CD4-positive, alpha-beta T cell (primary cell): ENCODE results near the gene VIT. TPM values are rescaled to one million over a fixed set of nuclear protein-coding genes. Genes with fewer than 3 reads are reported as not detected.

Experiments
- ATAC-seq: fragments of 200-7000 bp; cut with Tn5 transposase; one replicate; pipeline ENCODE4 v1.10.0; 2022; ENCODE audit warnings: mild to moderate bottlenecking; ENCODE audit not compliant: poor library complexity
- CTCF ChIA-PET: fragments of 350-600 bp; sonication (Branson Sonifier 250); formaldehyde crosslinking; loops from one replicate; lab custom pipeline; 2021; ENCODE audit warnings: antibody characterized with exemption, inconsistent platforms; lab: Charles Lee
- POLR2A ChIA-PET: fragments of 350-600 bp; sonication (Branson Sonifier 250); formaldehyde crosslinking; loops from one replicate; lab custom pipeline; 2021; ENCODE audit warnings: antibody characterized with exemption, inconsistent platforms; lab: Charles Lee
- DNase-seq, 14 experiments: peaks; one replicate each; pipeline ENCODE4 v3.0.0-alpha.2; 2013 to 2020; ENCODE audit warnings: mixed read lengths in 2 of 14
- H3K27ac ChIP-seq, 2 donors: one replicate each; pipeline versions ENCODE4 v1.5.1 to v1.7.0; 2013; ENCODE audit warnings: low read length in 2 of 2, low read depth in 1 of 2, mild to moderate bottlenecking in 1 of 2
- H3K27me3 ChIP-seq, 2 experiments: 1 replicate in 1 of 2; 2 replicates in 1 of 2; pipeline versions ENCODE4 v1.6.1 to v1.7.0; 2013; ENCODE audit warnings: low read length in 2 of 2, control low read depth in 1 of 2, mild to moderate bottlenecking in 1 of 2, moderate library complexity in 1 of 2; ENCODE audit not compliant: insufficient read depth in 2 of 2, control insufficient read depth in 1 of 2
- H3K36me3 ChIP-seq: one replicate; pipeline ENCODE4 v1.6.1; 2013; ENCODE audit warnings: low read length, control low read depth; ENCODE audit not compliant: insufficient read depth
- H3K4me1 ChIP-seq: one replicate; pipeline ENCODE4 v1.6.1; 2013; ENCODE audit warnings: low read length, control low read depth; ENCODE audit not compliant: insufficient read depth
- H3K4me3 ChIP-seq: one replicate; pipeline ENCODE4 v1.5.1; 2013; ENCODE audit warnings: mild to moderate bottlenecking, low read length, moderate library complexity
- H3K9me3 ChIP-seq, 2 experiments: 1 replicate in 1 of 2; 2 replicates in 1 of 2; pipeline versions ENCODE4 v1.6.1 to v1.7.0; 2013; ENCODE audit warnings: low read length in 2 of 2, mild to moderate bottlenecking in 2 of 2, control low read depth in 1 of 2, moderate library complexity in 1 of 2; ENCODE audit not compliant: control insufficient read depth in 1 of 2, insufficient read depth in 1 of 2
- H3K27ac Mint-ChIP-seq: one replicate; pipeline ENCODE4 v1.8.0; 2020; ENCODE audit warnings: mixed read lengths
- H3K27me3 Mint-ChIP-seq: one replicate; pipeline ENCODE4 v1.8.0; 2021; ENCODE audit warnings: mixed read lengths
- H3K36me3 Mint-ChIP-seq: one replicate; pipeline ENCODE4 v1.8.0; 2021; ENCODE audit warnings: low read depth, mixed read lengths
- H3K4me1 Mint-ChIP-seq: one replicate; pipeline ENCODE4 v1.8.0; 2021; ENCODE audit warnings: low read depth, mixed read lengths
- H3K4me3 Mint-ChIP-seq: one replicate; pipeline ENCODE4 v1.8.0; 2020; ENCODE audit warnings: mild to moderate bottlenecking, mixed read lengths
- H3K9me3 Mint-ChIP-seq: one replicate; pipeline ENCODE4 v1.8.0; 2020; ENCODE audit warnings: mixed read lengths
- intact Hi-C, 2 experiments: fragments of 100-400 bp; cut with DNase I in 1 of 2; cut with micrococcal nuclease in 1 of 2; formaldehyde crosslinking; loops; one replicate each; pipeline versions ENCODE4 v1.15.1 to v1.9.0; 2023 to 2025; cut with DNase I, micrococcal nuclease
- total RNA-seq, 174 experiments: library from RNA in 2 of 174; stranded (reverse) in 2 of 174; gene quantifications; one replicate each; pipeline ENCODE4 v1.2.3 and lab custom pipeline; 2021 to 2026
- TF ChIP-seq, protein P1 (sequence below): fragments of 200-600 bp; IDR thresholded peaks from one replicate; pipeline ENCODE4 v1.8.0; 2022; ENCODE audit warnings: antibody characterized with exemption, mild to moderate bottlenecking

Gene VIT
- total RNA-seq, 2 experiments from 2014 or later: not detected

DNA sequence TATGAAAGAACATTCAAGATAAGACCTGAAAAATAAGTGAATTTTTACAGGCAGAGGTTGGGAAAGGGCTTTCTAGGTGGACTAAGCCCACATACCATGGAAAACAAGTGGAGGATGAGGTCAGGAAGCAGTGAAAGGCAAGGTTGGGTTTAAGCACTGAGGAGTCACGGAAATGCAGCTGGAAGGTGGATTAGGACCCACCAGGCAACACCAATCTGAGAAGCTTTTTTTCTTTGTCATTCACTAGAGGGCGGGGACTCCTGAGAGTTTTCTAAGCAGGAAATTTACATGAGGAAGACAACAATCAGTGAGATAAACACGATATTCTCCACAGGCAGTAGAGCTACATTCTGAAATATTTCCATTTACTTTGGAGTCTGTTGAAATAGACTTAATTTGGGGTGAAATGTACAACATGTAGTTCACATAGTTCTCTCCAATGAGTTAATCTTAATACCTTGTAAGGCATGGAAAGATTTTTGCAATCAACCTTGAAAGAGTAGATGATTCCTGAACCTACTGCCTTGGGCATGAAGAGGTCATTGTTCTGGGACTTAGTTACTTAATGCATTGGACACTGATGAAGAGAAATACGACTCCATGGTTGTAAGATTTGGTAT lies 40.7 kb downstream of the VIT start:
- H3K27me3 Mint-ChIP-seq: peaks cover 28% of the 10 kb centered on the region
- peaks cover 4% of the 10 kb centered on the region for H3K4me1 ChIP-seq
- DNase-seq: no peak
- intact Hi-C loops: no loop called here
- TF ChIP-seq, protein P1, sequence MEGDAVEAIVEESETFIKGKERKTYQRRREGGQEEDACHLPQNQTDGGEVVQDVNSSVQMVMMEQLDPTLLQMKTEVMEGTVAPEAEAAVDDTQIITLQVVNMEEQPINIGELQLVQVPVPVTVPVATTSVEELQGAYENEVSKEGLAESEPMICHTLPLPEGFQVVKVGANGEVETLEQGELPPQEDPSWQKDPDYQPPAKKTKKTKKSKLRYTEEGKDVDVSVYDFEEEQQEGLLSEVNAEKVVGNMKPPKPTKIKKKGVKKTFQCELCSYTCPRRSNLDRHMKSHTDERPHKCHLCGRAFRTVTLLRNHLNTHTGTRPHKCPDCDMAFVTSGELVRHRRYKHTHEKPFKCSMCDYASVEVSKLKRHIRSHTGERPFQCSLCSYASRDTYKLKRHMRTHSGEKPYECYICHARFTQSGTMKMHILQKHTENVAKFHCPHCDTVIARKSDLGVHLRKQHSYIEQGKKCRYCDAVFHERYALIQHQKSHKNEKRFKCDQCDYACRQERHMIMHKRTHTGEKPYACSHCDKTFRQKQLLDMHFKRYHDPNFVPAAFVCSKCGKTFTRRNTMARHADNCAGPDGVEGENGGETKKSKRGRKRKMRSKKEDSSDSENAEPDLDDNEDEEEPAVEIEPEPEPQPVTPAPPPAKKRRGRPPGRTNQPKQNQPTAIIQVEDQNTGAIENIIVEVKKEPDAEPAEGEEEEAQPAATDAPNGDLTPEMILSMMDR: no peak
- peaks cover 7 to 31% of the 10 kb centered on the region in 2 experiments for H3K27me3 ChIP-seq
- POLR2A ChIA-PET: no interaction called here
- no peak overlapping the region for H3K4me3 Mint-ChIP-seq
- no peaks in the 10 kb centered on the region for H3K9me3 ChIP-seq
- H3K9me3 Mint-ChIP-seq: no peaks in the 10 kb centered on the region
- no peaks in the 10 kb centered on the region for H3K36me3 ChIP-seq
- CTCF ChIA-PET: no interaction called here
- no peaks in the 10 kb centered on the region for H3K36me3 Mint-ChIP-seq
- peaks cover 11% of the 10 kb centered on the region for H3K4me1 Mint-ChIP-seq
- no peak overlapping the region for H3K4me3 ChIP-seq
- no peak overlapping the region for H3K27ac ChIP-seq
- no peak for ATAC-seq
- no peak overlapping the region for H3K27ac Mint-ChIP-seq

DNA sequence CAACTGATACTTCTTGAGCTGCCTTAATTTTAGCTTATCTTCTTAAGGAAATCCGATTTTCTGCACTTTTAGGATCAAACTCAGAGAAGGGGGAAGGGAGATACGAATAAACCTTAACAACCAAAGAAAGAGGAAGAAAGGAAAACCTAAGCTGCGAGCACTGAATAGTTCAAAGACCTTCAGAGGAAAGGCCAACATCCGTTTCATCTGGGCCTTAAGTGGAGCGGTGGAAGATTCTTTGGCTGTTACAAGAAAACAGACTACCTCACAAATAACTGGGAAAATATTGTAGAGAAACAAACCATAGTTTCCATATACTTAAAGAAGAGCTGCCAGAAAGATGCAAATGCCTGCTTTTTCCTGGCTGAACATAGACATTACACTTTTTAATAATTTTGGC lies 43.6 kb downstream of the VIT start:
- H3K4me1 ChIP-seq: peaks cover 4% of the 10 kb centered on the region
- no peak overlapping the region for H3K4me3 ChIP-seq
- H3K27ac Mint-ChIP-seq: no peak overlapping the region
- peaks cover 7 to 31% of the 10 kb centered on the region in 2 experiments for H3K27me3 ChIP-seq
- H3K36me3 Mint-ChIP-seq: no peaks in the 10 kb centered on the region
- ChIA-PET CTCF (no interaction called here), POLR2A (no interaction called here)
- intact Hi-C loops: no loop called here
- H3K9me3 ChIP-seq: peaks cover 0 to 6% of the 10 kb centered on the region in 2 experiments
- H3K4me1 Mint-ChIP-seq: peaks cover 11% of the 10 kb centered on the region
- H3K27me3 Mint-ChIP-seq: peaks cover 52% of the 10 kb centered on the region
- no peak overlapping the region for H3K4me3 Mint-ChIP-seq
- TF ChIP-seq, protein P1: no peak
- H3K27ac ChIP-seq: no peak overlapping the region
- H3K36me3 ChIP-seq: no peaks in the 10 kb centered on the region
- peaks cover 4% of the 10 kb centered on the region for H3K9me3 Mint-ChIP-seq
- DNase-seq: no peak
- ATAC-seq: no peak

DNA sequence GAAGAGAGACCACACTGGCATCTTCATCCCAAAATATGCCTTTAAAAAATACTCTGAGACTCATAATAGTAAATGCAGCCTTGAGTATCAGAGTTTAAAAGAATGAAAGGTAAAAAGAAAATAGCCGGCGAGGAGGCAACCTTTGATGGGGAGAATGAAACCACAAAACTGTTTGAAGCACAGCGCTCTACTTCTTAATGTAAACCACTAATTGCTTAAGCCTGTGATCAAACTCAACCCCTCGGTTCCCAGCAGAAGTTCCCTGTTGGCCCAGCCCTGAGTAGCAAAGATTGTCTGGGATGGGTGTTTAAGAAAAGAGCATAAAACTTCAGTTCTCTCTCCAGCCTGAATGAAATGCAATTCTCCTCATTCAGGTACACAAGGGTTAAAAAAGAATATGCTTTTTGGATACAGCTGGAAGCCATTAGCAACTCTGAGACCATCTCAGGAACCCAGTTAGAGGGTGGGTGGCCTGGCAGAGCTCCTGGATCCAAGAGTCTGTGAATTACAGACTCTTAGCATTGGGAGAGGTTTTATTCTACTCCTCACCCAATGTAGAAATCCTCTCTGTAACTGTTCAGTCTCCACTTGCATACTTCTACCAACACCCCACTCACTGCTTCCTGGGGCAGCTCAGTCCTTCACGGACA lies 44.8 kb downstream of the VIT start:
- DNase-seq (no peak), ATAC-seq (no peak)
- Mint-ChIP-seq H3K9me3 (peaks cover 4% of the 10 kb centered on the region), H3K27ac (no peak overlapping the region), H3K4me3 (no peak overlapping the region), H3K36me3 (no peaks in the 10 kb centered on the region), H3K27me3 (peaks cover 62% of the 10 kb centered on the region), H3K4me1 (peaks cover 11% of the 10 kb centered on the region)
- POLR2A ChIA-PET: no interaction called here
- H3K4me3 ChIP-seq: no peak overlapping the region
- peaks cover 7 to 31% of the 10 kb centered on the region in 2 experiments for H3K27me3 ChIP-seq
- H3K36me3 ChIP-seq: no peaks in the 10 kb centered on the region
- intact Hi-C loops: no loop called here
- CTCF ChIA-PET: no interaction called here
- H3K27ac ChIP-seq: no peak overlapping the region
- H3K4me1 ChIP-seq: peaks cover 4% of the 10 kb centered on the region
- TF ChIP-seq, protein P1: no peak
- peaks cover 0 to 6% of the 10 kb centered on the region in 2 experiments for H3K9me3 ChIP-seq
